Activated CD8-positive, alpha-beta memory T cell treated with anti-CD3 and anti-CD28 coated beads for 24 hours (primary cell): ENCODE data around the gene UBL3.

Experiments
- DNase-seq: peaks from one replicate; pipeline ENCODE4 v3.0.0-alpha.2; 2020

The UBL3 gene

GRCh38 chr13:29856426-29856825 lies 6.0 kb upstream of the UBL3 start:
- DNase-seq = no peak

- no peak for DNase-seq
These were observed 5.4 kb upstream of the UBL3 start for GRCh38 chr13:29855784-29856183.

GRCh38 chr13:29855009-29855408 lies 4.6 kb upstream of the UBL3 start:
- DNase-seq = no peak

DNA sequence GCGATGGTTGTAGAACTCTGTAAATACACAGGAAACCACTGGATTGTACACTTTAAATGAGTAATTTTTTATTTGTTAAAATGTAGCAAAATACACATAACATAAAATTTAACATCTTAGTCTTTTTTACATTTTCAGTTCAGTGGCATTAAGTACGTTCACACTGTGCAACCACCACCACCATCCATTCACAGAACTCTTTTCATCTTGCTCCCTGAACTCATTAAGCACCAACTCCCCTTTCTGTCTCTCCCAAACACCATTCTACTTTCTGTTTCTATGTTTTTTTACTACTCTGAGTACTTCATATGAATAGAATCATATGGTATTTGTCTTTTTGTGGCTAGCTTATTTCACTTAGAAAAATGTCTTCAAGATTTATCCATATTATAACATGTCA lies 2.7 kb upstream of the UBL3 start:
- DNase-seq = no peak

DNA sequence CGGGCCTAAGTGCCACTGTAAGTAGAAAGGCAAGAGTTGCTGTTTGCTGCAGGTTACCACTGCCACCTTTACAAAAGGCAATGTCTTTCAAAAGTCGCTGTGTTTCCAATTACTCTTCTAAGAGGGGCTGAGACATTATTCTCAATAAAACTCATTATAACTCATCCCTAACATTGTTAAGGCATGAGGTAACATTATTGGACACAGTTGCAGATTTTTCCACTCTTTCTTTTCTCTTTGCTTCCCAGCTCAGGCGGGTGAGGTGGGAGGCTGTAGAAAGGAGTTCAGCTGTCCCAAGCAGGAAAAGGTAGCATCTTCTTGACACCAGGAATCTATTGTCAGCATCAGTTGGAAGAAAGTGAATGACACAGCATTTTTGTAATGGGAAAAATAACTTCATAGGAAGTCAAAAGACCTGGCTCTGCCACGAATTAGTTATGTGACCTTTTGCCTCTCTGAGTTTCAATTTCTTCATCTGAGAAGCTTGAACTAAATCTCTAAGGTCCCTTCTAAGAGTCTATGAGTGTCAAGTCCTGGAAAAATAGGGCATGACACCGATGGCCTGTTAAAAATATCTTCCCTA lies 2.1 kb upstream of the UBL3 start:
- DNase-seq = no peak

DNA sequence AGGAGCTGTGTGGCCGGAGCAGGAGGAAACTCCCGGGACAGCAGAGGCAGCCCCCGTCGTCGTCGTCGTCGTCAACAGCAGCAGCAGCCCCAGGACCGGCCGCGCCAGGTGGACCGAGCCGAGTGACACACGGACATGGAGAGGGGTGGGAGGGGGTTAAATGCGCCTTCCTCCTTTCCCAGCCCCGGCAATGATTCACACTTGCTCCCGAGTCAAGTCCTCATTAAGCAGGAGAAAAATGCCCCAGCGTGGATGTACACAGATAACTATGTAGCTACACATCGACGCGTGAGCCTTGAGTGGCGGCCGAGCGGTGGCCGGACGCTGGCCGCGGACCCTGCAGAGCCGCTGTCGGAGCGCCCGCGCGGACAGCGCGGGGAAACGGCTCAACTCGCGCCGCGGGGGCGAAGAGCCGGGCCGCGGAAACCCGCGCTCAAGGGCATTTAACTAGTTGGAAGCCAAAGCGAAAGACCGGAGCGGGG lies 645 bp downstream of the UBL3 start:
- DNase-seq = no peak

DNA sequence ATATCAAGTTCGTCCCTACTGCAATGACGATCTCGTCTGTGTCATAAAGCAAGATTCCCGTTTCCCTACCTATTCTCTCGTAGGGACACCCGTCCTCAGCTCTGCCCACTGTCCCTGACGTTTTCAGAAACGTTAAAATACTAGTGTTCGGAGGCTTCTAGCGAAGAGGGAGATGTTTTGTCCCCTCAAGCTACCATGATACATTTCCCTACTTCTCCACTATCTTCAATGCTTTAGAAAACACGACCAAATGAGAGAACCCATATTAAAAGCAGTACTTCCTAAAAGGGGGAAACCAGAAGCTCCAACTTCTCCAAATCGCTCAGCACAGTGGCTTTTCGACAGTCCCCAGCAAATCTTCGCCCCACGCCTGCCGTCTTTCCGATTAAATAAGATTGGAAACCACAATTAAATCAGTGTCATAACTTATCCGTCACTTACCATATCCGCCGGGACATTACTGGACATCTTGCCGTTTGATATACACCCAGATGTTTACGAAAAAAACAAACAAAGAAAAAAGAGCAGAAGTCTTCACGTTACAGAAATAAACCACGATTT lies 1.3 kb downstream of the UBL3 start:
- no peak for DNase-seq

DNA sequence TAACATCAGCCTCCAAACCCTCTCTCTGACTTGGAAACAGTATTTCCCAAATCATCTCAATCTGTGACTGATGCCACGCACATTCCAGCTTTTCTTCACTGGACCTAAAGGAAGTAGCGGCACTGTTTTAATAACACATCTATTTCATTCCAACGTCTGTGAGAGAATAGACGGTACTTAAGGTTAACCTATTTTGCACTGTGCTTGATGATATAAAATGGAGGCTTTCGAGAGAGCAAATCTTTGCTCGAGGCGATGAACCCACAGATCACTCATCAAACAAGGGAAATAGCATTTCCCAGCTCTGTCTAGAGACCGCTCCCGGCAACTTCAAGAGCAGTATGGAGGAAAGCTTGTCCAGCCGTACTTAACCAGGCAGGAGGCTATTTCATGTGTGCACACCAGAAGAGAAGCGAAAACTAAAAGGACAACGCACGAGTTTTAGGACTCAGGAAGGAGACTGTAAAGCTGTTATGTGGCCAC lies 2.9 kb downstream of the UBL3 start:
- no peak for DNase-seq

- DNase-seq = no peak
These were observed 3.8 kb downstream of the UBL3 start for GRCh38 chr13:29846475-29847256.

DNA sequence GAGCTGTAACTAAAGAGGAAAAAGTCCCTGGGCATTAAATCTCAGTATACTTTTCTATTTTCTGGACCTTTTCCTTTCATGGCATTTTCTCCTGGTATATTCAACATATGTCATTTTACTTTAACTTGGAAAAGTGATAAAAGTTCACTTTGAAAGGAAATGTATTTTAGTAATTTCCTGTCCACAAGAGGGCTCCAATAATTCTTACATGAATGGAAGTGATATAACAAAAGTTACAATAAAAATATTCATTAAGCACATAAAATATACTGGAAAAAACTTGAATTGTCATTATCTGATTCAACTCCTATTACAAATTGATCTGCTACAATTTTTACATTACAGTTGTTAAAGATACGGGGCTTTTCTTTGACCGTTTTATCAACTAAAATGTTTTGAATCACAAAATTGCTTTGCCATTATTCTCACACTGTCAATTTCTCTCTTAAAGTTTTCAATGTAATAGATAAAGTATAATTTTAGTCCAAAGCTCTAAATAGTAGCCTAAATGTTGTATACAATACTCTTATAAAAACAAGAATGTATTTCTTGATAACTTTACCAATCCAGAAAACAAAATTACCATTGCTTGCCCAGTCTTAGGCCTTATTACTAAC lies 4.9 kb downstream of the UBL3 start:
- DNase-seq = no peak

GRCh38 chr13:29844441-29844840 lies 6.0 kb downstream of the UBL3 start:
- no peak for DNase-seq

- DNase-seq = no peak
These were observed 9.8 kb downstream of the UBL3 start for GRCh38 chr13:29840585-29840984.

DNA sequence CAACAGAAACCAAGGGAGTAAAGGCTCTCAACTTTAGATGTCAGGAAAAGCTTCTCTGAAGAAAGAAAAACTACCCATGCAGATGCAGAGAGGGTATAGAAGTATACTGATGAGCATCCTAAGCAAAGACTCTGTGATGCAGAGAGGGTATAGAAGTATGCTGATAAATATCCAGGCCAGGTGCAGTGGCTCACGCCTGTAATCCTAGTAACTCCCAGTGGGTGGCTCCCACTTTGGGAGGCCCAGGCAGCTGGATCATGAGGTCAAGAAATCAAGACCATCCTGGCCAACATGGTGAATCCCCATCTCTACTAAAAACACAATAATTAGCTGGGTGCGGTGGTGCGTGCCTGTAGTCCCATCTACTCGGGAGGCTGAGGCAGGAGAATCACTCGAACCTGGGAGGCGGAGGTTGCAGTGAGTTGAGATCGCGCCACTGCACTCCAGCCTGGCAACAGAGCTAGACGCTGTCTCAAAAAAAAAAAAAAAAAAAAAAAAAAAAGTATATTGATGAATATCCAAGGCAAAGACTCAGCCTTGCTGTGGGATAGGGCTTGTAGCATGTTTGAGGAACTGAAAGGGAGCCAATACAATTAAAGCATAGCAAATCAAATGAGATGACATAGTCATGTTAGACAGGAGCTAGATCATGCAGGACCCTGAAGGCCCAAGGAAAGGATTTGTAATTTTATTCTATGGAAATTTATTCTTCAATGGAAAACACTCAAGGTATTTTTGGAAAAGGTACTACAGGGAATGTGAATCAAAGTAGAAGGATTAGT lies 14.9 kb downstream of the UBL3 start:
- DNase-seq = no peak

GRCh38 chr13:29832761-29833298 lies 17.6 kb downstream of the UBL3 start:
- no peak for DNase-seq

- DNase-seq = no peak
These were observed 20.4 kb downstream of the UBL3 start for GRCh38 chr13:29830000-29830399.

- DNase-seq = no peak
These were observed 31.3 kb downstream of the UBL3 start for GRCh38 chr13:29819143-29819542.

GRCh38 chr13:29817604-29818378 lies 32.6 kb downstream of the UBL3 start:
- DNase-seq = no peak

DNA sequence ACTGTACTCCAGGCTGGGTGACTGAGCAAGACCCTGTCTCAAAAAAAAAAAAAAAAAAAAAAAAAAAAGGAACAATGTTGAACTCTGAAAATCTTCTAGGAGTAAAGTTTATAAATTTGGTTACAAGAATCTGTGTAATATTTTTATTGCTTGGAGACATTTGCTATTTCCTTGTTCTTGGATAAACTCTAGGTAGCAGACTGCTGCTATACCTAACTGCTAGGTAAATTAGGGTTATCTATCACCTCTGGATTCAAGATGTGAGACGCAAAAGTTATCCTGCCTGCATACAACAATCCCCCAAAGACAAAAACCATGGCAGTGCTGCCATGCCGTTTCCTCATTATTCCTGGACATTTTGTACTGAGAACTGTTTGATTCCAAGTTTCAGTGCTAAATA lies 33.7 kb downstream of the UBL3 start:
- no peak for DNase-seq

DNA sequence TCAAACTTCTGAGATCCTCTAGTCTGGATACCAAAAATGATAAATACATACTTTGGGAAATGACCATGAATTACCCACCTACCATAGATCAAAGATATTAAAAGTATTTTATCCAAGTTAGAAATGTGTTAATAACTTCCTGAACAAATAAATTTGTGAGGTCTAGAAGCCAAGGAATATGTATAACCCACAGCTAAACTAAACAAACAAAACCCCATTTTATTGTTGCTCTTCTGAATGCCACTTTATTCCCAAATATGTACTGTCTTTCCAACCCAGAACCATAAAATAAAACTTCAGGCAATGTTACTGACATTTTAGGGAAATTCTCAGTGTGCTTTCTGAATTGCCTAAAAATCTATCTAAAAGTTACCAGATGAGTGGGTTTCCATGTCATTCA lies 35.1 kb downstream of the UBL3 start:
- no peak for DNase-seq

- no peak for DNase-seq
These were observed 39.5 kb downstream of the UBL3 start for GRCh38 chr13:29810898-29811297.

DNA sequence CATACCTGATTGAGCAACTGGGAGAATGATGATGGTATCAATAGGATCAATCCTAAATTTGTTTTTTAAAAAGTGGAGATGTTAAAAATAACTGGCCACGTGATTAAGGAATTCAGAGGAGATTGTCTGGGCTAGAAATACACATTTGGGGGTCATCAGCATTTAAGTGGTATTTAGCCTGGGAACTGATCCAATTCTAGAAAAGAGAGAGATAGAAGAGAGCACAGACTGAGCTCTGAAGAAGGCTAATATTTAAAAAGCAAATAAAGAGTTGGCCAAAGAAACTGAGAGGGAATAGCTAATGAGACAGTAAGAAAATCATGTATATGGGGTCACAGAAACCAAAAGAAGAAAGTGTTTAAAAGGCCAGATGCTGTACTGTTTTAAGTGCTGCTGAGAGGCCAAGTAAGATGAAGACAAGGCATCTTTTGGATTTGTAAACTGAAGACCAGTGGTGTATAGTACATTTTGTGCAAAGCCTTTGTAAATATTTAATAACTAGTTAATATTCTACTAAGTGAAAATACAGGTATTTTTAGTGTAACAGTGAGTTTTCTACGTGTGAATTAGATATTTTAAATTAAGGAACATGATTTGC lies 40.2 kb downstream of the UBL3 start:
- no peak for DNase-seq
